HG03558 (cell line): ENCODE results near the gene CYP51A1.
"Not testable (repeated sequence)": the region's sequence is repeated elsewhere in the genome, so short reads cannot be mapped to it uniquely, and the experiment has no call there.

Experiments used
- ATAC-seq: cut with Tn5 transposase; IDR thresholded peaks from one replicate; pipeline ENCODE4 v1.9.1; 2021; ENCODE audit warnings: moderate number of reproducible peaks; ENCODE audit not compliant: unreplicated experiment; ENCODE audit errors: extremely low read depth

The CYP51A1 gene

GRCh38 chr7:92134271-92135051 is at the start of gene CYP51A1:
Gene CYP51A1, minus strand, starts transcription at chr7:92134477. Its CDS starts 113 bp downstream, at chr7:92134364.
- peak; percentile 79 for ATAC-seq

- ATAC-seq, result peak; percentile 93
Measured at GRCh38 chr7:92178928-92179924, 44.9 kb upstream of the CYP51A1 start, which contains the start of gene LRRD1. Gene LRRD1, minus strand, starts transcription at chr7:92179142. Its CDS starts 13,940 bp downstream, at chr7:92165202.

GRCh38 chr7:92177362-92177761 is 43.1 kb upstream of the CYP51A1 start:
- ATAC-seq, result no peak

GRCh38 chr7:92169529-92169928 is 35.3 kb upstream of the CYP51A1 start:
- ATAC-seq, result not testable (repeated sequence)

GRCh38 chr7:92161271-92161670 is 27.0 kb upstream of the CYP51A1 start:
- no peak for ATAC-seq

- ATAC-seq, result no peak
Measured at GRCh38 chr7:92158660-92159575, 24.6 kb upstream of the CYP51A1 start.

GRCh38 chr7:92156990-92157389 is 22.7 kb upstream of the CYP51A1 start:
- no peak for ATAC-seq

GRCh38 chr7:92155108-92155739 is 20.9 kb upstream of the CYP51A1 start:
- ATAC-seq, result no peak

- ATAC-seq, result no peak
Measured at GRCh38 chr7:92150450-92151017, 16.3 kb upstream of the CYP51A1 start.

GRCh38 chr7:92149736-92150239 is 15.5 kb upstream of the CYP51A1 start:
- no peak for ATAC-seq

- not testable (repeated sequence) for ATAC-seq
Measured at GRCh38 chr7:92143192-92143880, 9.1 kb upstream of the CYP51A1 start.

GRCh38 chr7:92142791-92143190 is 8.5 kb upstream of the CYP51A1 start:
- not testable (repeated sequence) for ATAC-seq

GRCh38 chr7:92141161-92141560 is 6.9 kb upstream of the CYP51A1 start:
- ATAC-seq, result no peak

- ATAC-seq, result no peak
Measured at GRCh38 chr7:92137557-92137956, 3.3 kb upstream of the CYP51A1 start.

GRCh38 chr7:92135052-92135889 is 994 bp upstream of the CYP51A1 start:
- ATAC-seq, result no peak

GRCh38 chr7:92133737-92134270 is 473 bp downstream of the CYP51A1 start:
- ATAC-seq, result peak; percentile 5

GRCh38 chr7:92133133-92133736 is 1.0 kb downstream of the CYP51A1 start:
- peak; percentile 17 for ATAC-seq
